Measurements from ENCODE around the gene KRT15. TPM values are rescaled to one million over a fixed set of nuclear protein-coding genes. Genes with fewer than 3 reads are reported as not detected.

KRT15 gene
- total and polyA plus RNA-seq, 9 of the 15 experiments (the other 6 are each of a cell fraction or from before 2014, with no cell fraction given) = 0.28 to 4.4 (median 0.56) TPM

GRCh38 chr17:41496803-41497484, 21.7 kb downstream of the KRT15 start (continued):
- TF ChIP-seq, protein P1, sequence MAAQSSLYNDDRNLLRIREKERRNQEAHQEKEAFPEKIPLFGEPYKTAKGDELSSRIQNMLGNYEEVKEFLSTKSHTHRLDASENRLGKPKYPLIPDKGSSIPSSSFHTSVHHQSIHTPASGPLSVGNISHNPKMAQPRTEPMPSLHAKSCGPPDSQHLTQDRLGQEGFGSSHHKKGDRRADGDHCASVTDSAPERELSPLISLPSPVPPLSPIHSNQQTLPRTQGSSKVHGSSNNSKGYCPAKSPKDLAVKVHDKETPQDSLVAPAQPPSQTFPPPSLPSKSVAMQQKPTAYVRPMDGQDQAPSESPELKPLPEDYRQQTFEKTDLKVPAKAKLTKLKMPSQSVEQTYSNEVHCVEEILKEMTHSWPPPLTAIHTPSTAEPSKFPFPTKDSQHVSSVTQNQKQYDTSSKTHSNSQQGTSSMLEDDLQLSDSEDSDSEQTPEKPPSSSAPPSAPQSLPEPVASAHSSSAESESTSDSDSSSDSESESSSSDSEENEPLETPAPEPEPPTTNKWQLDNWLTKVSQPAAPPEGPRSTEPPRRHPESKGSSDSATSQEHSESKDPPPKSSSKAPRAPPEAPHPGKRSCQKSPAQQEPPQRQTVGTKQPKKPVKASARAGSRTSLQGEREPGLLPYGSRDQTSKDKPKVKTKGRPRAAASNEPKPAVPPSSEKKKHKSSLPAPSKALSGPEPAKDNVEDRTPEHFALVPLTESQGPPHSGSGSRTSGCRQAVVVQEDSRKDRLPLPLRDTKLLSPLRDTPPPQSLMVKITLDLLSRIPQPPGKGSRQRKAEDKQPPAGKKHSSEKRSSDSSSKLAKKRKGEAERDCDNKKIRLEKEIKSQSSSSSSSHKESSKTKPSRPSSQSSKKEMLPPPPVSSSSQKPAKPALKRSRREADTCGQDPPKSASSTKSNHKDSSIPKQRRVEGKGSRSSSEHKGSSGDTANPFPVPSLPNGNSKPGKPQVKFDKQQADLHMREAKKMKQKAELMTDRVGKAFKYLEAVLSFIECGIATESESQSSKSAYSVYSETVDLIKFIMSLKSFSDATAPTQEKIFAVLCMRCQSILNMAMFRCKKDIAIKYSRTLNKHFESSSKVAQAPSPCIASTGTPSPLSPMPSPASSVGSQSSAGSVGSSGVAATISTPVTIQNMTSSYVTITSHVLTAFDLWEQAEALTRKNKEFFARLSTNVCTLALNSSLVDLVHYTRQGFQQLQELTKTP (IDR thresholded peaks at IDR 0.05; ENCODE audit: low read depth in 1 of 2, partially characterized antibody in 2 of 2) = no peak
- TF ChIP-seq YY1 (IDR thresholded peaks at IDR 0.05; ENCODE audit: borderline replicate concordance in 1 of 3, control insufficient read depth in 1 of 3, extremely low read depth in 1 of 3, insufficient read depth in 3 of 3, insufficient read length in 1 of 3, insufficient replicate concordance in 2 of 3, low read depth in 1 of 3, low read length in 2 of 3) = peak in 2 of 3 experiments; percentile 70 to 72
- no peak for TF ChIP-seq RFX5 (IDR thresholded peaks at IDR 0.05; ENCODE audit: low read depth, low read length)
- peak; percentile 88 for TF ChIP-seq CTBP1 (IDR thresholded peaks at IDR 0.05; ENCODE audit: borderline replicate concordance)
- TF ChIP-seq MYC (IDR thresholded peaks at IDR 0.05; ENCODE audit: low read depth, low read length) = 0 out of 2 replicates have a peak, but pooled peaks have one; percentile 20
- no peak for TF ChIP-seq MYC (CRISPR knock-in tag; IDR thresholded peaks at IDR 0.05; ENCODE audit: borderline replicate concordance, low read depth)
- no peak for TF ChIP-seq PKNOX1 (IDR thresholded peaks at IDR 0.05)
- no peak for TF ChIP-seq ETS2 (tag; IDR thresholded peaks at IDR 0.05; ENCODE audit: borderline replicate concordance, poor library complexity, severe bottlenecking)
- peak in 1 of 2 experiments; percentile 72; a peak in 1 of 4 replicates for TF ChIP-seq MAZ (CRISPR knock-in tag; conservative IDR thresholded peaks at IDR 0.05 in 1 of 2, IDR thresholded peaks at IDR 0.05 in 1 of 2)
- TF ChIP-seq ZNF133 (CRISPR knock-in tag; IDR thresholded peaks at IDR 0.05) = no peak
